VCaP (cell line): ENCODE results near the gene KCNK1.

Experiments
- H3K27ac ChIP-seq: fragments of 450-650 bp; 2 replicates; pipeline ENCODE4 v1.5.1; 2017
- TF ChIP-seq, protein P1 (sequence below): fragments of 450-650 bp; conservative IDR thresholded peaks from 2 replicates; pipeline ENCODE4 v1.5.1; 2017; ENCODE audit warnings: mild to moderate bottlenecking, moderate library complexity

Gene KCNK1

DNA sequence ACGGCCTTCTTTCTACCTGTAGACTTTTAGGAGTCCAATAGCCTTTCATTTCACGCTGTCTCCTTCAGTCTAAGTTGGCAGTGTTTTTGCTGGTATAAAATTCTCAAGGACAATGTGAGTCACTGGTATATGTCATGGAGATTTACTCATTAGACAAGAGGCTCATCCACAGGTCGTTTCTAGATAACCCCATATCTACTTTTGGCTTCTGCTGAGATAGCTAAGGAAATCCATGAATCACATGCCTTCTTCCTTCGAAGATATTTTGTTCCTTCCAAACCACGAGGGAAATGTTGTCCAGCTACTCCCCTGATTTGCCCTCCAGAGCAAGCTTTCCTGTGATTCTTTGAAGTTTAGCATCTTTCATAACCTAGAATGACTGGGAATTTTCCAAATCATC lies 38.5 kb upstream of the KCNK1 start:
- H3K27ac ChIP-seq, result no peak overlapping the region
- TF ChIP-seq, protein P1, sequence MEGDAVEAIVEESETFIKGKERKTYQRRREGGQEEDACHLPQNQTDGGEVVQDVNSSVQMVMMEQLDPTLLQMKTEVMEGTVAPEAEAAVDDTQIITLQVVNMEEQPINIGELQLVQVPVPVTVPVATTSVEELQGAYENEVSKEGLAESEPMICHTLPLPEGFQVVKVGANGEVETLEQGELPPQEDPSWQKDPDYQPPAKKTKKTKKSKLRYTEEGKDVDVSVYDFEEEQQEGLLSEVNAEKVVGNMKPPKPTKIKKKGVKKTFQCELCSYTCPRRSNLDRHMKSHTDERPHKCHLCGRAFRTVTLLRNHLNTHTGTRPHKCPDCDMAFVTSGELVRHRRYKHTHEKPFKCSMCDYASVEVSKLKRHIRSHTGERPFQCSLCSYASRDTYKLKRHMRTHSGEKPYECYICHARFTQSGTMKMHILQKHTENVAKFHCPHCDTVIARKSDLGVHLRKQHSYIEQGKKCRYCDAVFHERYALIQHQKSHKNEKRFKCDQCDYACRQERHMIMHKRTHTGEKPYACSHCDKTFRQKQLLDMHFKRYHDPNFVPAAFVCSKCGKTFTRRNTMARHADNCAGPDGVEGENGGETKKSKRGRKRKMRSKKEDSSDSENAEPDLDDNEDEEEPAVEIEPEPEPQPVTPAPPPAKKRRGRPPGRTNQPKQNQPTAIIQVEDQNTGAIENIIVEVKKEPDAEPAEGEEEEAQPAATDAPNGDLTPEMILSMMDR, result no peak

DNA sequence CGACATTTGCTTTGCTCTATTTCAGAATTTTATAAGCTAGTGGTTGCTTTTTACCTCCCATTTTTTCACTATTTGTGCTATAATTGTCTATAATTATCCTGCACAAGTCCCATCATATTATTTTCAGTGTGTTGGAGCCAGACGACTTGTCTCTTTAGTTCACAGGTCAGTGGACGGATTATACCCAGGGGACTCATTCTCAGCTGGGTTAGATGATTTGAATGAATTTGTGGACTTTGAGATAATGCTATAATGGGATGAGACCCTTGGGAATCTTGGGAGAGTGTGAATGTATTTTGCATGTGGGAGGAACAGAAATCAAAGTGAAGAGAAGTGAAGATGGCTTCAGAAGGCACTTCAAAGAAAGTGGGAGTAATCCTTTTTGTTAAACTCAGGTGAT lies 31.5 kb upstream of the KCNK1 start:
- TF ChIP-seq, protein P1, result no peak
- H3K27ac ChIP-seq, result no peak overlapping the region

DNA sequence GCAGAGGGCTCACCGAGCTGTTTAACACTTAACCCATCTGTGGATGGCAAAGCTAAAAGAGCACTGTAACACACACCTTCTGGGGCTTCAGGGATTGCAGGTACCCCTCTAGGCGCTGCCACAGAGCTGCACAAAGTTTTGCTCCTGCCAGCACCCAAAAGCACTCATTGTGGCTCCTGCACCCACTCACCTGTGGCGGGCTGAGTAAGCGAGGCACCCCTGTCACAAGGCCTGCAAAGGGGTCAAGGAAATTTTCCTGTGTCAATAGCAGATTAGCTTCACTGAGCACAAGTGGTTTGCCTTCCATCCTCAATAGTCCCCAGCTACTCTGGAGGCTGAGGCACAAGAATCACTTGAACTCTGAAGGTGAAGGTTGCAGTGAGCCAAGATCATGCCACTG lies 29.5 kb upstream of the KCNK1 start:
- TF ChIP-seq, protein P1, result no peak
- H3K27ac ChIP-seq, result no peak overlapping the region

DNA sequence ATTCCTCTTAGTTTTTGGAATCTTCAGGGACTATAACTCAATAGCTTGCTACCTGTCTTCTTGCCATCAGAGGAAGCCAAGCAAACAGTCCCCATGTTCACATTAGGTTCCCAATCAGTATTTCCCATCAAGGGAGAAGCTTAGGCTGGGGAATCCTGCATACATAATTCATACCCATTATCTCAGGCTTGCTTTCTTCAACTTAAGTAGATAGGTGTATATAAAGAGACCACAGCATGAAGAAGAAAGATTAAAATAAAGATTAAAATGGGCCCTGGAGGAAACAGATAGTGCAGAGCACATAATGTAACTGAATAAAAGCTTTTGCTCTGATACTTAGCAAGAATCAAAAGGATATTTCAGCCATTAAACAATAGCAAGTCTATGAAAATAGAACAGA lies 29.0 kb upstream of the KCNK1 start:
- TF ChIP-seq, protein P1, result no peak
- H3K27ac ChIP-seq, result no peak overlapping the region

DNA sequence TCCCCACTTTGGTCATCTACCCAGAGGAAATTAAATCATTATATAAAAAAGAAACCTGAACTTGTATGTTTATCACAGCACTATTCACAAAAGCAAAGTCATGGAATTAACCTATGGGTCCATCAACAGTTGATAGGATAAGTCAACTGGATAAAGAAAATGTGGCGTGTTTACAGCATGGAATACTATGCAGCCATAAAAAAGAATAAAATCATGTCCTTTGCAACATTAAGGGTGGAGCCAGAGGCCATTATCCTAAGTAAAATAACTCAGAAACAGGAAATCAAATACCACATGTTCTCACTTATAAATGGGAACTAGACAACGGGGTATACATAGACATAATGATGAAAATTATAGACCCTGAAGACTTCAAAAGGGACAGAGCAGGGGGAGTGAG lies 27.6 kb upstream of the KCNK1 start:
- TF ChIP-seq, protein P1, result no peak
- H3K27ac ChIP-seq, result no peak overlapping the region

DNA sequence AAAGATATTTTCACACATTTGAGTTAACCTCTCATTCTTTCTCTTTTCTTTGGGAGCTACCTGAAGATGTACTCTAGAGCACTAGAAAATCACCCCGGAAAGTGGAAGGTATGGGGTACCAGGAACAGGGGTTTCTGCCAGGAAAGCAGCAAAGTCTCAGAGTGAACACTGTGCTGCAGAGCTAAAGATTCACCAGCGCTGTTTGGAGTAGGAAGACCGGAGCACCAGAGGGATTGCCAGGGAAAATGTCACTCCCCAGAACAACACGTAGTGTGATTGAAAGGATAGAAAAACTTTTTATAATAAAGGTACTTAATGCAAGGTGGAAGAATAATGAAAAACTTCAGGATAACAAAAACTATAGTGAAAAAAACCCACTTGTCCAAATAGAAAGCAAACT lies 26.7 kb upstream of the KCNK1 start:
- H3K27ac ChIP-seq, result no peak overlapping the region
- TF ChIP-seq, protein P1, result no peak

DNA sequence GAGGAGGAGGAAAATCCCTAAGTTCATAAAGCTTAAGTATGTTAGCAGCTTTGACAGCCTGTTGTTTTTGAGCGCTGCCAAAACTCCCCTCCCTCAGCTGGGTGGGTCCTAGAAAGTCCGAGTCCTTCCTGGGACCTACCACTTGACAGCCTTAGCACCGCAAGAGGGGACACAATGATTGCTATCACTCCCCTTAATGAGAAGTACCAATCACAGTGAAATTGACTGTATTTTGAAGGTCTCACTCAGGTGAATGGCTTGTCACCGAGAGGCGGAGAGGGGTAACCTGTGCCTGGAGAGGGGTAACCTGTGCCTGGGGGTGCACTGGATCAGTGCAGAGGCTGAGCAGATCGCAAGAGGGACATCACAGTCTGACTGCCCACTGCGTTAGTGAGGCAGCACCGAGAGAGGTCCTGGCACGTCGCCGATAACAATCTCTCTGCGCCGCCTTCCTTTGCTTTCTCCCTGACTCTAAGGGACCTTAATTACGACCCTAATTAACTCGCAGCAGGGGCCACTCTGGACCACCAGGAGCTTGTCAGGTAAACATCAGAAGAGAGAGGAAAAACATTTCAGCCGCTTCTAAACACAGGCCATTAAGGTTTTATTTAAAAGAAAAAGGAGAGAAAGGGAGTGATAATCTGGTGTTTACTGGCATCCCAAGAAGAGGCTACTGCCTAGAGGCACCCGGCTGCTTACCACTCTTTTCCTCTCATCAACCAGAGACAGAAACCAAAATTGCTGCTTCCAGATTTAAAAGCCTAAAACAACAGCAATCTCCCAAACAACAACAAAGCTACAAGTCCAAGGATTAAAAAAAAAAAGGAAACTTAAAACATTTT lies 25.7 kb upstream of the KCNK1 start:
- H3K27ac ChIP-seq, result no peak overlapping the region
- TF ChIP-seq, protein P1, result no peak
